Suppressor macrophage treated with lipopolysaccharide for 4 hours (primary cell): Measurements from ENCODE around the gene HADH.

Experiments used
- DNase-seq: peaks from one replicate; pipeline ENCODE4 v3.0.0-alpha.2; 2020

HADH gene

GRCh38 chr4:108060164-108060563 is 70.5 kb downstream of the HADH start:
- no peak for DNase-seq

DNA sequence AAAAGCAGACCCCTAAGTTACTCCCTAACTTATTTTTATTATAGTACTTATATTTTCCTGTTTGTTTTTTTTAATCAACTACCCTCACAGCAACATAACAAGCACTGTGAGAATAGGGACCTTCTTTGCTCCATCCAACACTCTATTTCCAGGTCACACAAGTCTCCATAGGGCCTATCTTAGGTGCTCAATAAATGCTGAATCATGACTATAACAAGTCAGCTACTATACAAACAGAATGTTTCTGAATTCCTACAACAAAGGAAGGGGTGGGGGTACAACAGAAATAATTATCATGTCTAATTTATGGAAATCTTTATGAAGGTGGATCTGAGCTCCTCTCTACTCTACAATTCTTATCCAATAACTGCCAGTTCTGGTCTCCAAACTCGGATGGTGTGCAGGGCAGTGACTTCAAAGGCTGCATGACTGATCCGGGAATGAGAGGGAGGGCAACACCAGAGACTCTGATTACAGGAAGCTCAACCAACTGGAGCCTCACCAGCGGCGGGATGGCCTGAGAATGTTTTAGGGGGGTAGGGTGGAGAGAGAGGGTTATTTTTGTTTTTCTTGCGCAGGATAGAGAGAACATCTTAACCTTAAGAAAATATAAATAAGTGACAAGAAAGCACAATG is 71.1 kb downstream of the HADH start:
- no peak for DNase-seq

DNA sequence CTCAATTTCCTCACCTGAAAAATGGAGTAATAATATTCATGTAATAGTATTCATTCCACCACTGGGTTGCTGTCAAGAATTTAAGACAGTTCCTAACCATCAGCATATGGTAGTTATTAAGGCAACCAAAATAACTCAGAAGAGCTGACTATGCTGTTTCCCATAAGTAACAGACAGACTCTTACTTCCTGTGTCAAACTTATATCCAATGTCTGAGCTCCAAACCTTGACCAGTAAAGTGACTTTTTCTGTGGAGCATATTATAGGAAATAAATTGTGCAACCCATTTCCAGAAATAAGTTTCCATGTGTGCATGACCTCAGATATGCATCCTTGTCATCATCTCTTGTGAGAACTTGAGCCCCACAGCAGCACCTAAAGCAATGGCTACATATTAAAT is 78.8 kb downstream of the HADH start:
- DNase-seq, result peak; percentile 42

DNA sequence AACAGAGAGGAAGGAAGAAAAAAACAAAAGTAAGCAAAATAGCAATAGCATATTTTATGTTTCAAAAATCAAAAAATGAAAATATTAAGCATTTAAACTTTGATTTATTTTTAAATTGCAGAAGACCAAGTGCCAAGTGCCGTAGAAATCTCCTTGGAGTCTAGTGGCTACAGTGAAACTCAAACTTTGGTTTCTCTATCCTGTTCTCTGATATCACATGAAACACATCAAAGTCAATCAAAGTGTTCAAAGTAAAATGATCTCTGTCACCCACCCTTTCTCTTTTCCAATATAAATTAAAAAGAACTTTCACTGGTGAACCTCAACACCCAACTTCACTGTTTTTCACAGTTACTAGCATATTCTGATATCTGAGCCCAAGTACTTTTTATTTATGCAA is 81.1 kb downstream of the HADH start:
- no peak for DNase-seq

DNA sequence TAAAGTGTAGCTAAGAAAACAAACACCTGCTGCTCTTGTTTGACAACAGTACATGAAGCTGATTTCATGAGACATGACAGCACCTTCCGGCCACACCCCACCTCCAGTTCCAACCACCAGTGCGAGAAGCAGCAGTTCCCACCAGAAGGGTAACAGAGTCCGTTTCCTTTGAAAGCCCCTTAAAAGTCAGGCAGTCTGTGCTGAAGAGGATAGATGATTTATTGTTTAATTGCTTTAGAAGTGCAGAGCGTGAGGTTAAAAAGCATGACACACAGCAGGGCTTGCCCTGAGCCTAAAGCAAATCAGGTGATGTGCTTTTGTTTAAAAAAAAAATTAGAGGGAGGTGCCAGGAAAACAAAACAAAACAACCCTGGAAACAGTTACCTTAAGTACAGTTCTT is 82.6 kb downstream of the HADH start:
- no peak for DNase-seq

DNA sequence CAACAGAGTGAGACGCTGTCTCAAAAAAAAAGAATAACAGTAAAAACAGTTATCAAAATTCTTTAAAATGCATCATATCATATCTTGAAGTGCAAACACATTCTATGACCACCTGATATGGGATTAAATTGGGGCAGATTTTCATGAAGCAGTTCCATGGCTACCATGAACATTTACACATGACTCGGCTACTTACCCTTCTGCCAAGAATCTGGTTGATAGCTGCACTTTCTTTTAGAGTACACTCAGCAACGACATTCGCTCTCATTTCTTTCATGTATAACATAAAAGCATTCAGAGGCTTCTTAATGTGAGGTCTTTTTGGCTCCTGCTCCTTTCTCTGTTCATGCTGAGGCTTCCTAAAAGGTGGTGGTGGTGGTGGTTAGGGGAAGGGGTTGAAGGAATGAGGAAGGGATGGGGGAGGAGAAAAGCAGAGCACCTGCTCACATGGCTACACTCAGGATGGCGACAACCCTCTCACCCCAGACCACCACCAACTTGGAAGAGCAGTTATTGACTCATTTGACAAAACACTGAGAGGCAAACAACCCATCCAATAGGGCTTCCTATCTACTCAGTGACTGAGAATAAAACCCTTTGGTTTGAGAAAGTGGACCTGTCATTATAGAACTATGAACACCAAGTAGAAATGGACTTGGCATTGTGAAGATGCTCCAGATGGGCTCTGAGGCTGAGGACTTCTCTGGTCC is 88.5 kb downstream of the HADH start:
- DNase-seq, result no peak

DNA sequence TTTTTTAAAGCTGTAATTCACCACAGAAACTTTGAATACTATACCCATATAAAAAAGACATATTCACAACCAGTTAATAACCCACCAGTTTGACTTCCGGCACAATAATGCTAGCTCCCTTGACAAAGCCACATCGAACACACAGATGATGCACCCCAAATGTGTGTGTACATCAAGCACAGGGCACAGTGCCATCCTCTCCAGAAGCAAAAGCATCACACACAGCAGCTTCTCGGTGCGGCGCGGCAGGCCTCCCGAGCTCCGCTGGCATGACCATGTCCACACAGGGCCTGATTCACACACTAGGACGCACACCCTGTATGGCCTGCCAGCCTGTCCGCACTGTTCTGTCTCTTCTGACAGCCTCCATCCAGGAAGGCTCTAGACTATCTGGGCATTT is 91.1 kb downstream of the HADH start:
- no peak for DNase-seq

DNA sequence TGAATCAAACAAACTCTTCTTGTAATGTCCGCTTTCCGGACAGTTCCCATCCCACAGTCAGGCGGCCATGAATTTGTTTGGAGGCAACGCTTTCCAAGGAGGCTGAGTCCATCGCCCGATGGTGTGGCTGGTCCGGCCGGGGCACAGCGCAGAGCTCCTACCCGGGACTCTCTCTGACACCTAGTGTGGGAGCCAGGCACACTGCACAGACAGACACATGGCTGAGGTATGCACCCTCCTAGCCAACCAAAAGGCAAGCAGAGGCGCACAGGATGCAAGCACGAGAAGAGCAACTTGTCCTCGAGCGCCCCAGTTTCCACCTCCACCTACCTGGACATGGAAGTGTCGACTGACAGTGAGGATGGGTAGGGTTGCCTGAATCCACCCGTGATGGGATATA is 91.6 kb downstream of the HADH start:
- no peak for DNase-seq
